ENCODE measurements around the gene HS3ST5.

DNA sequence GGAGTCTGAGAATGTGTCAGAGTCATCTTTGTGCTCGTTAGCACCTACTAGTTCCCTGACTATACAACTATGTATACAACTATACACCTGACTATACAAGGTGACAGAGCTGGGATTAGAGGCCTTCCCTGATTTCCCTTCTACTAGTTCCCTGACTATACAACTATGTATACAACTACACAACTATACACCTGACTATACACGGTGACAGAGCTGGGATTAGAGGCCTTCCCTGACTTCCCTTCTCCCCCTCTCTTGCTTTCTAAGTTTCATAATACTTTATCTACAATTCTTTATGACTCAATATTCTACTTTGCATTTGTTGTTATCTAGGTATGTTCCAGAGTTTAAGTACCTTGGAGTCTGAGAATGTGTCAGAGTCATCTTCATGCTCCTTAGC is 68.0 kb downstream of the HS3ST5 start:
- no peak for TF ChIP-seq BHLHE40 (IDR thresholded peaks at IDR 0.05; ENCODE audit: borderline replicate concordance)
- no peak for TF ChIP-seq ZNF384 (IDR thresholded peaks at IDR 0.05)
- TF ChIP-seq TARDBP (IDR thresholded peaks at IDR 0.05): no peak
- no peak for TF ChIP-seq LEF1 (IDR thresholded peaks at IDR 0.05; ENCODE audit: borderline replicate concordance)
- no peak for TF ChIP-seq SUZ12 (IDR thresholded peaks at IDR 0.05)
- TF ChIP-seq SP1 (IDR thresholded peaks at IDR 0.05): no peak
- no peak for TF ChIP-seq FOXM1 (IDR thresholded peaks at IDR 0.05; ENCODE audit: borderline replicate concordance)
- no peak for TF ChIP-seq ARNT (IDR thresholded peaks at IDR 0.05)
